ENCODE data around the gene UBE3D.
"Not testable (repeated sequence)": the region's sequence is repeated elsewhere in the genome, so short reads cannot be mapped to it uniquely, and the experiment has no call there.

UBE3D gene

DNA sequence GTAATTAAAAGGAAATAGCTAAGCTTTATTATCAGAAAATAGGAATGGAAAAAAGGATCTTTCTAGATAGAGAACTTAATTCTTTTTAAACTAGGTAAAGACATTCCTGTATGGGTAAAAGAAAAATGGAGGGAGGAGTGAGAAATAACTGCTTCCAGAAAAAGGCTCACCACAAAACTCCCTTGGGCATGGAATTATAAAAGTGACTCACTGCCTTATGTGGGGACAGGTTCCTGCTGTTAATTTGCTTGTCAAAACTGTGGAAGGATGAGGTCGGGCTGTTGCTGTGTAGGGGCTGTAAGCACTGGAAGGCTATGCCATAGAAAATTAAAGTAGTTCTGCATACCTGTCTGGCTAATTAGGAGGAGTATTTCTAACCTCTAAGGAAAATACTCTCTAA is 158.7 kb downstream of the UBE3D start:
- DNase-seq, result no peak

DNA sequence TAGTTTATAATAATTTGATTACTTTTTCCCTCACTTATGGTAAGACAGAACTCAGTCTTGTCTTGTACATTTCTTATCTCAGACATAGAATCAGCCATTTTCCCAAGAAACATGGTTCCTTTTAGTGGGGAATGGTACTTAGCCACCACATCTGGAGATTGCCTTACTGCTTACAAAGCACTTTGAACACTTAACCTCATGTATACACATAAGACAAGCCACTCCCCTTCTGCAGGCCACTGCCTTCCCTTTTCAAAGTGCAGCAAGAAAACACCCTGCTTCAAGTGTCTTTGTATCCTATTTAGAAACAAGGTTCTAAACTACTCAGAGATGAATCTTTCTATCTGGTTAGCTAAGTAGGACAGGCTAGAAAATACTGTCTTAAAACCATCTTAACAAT is 159.2 kb downstream of the UBE3D start:
- DNase-seq, result no peak

DNA sequence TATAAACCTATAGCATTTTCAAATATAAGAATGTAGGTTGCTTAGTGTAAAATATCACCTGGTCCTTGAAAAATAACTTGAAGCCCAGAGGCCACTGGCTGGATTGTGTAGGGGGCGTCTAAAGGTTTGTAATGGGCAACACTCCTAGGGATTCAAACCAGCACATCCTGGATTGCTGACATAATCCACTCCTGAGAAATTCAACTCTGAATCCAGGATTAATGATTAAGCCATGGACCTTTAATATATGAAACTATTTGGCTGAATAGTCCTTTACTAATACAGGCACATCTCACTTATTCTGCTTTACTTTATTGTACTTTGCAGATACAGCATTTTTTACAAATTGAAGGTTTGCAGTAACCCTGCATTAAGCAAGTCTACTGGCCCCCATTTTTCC is 160.8 kb downstream of the UBE3D start:
- peak; percentile 13 for DNase-seq

DNA sequence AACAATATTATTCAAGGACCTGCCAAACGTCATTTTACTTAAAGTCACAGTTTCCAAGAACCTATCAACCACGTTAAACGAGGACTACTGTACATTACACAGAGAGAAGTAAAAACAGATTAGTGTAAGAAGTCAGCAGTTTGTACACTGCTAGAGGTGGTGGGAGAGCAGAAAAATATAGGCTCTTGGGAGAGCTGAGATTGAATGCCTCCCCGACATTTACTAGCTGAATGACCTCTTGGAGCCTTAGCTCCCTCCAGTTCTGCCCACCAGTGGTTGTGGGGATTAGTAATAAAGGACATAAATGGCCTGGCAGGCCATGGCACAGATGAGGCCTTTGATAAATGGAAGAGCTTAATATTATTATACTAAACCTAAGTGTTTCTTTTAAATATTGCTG is 161.4 kb downstream of the UBE3D start:
- no peak for DNase-seq

DNA sequence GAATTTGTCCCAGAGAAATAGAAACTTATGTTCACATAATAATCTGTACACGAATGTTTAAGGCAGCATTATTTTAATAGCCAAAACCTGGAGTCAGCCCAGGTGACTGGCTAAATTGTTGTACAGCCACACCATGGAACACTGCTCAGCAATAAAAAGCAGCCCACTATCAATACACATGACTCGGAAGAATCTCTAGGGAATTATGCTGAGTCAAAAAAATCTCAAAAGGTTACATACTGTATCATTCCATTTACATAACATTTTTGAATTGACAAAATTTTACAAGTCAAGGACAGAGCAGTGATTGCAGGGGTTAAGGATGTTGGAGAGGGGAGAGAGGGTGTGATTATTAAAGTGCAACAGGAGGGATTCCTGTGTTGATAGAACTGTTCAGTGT is 163.4 kb downstream of the UBE3D start:
- DNase-seq, result no peak

DNA sequence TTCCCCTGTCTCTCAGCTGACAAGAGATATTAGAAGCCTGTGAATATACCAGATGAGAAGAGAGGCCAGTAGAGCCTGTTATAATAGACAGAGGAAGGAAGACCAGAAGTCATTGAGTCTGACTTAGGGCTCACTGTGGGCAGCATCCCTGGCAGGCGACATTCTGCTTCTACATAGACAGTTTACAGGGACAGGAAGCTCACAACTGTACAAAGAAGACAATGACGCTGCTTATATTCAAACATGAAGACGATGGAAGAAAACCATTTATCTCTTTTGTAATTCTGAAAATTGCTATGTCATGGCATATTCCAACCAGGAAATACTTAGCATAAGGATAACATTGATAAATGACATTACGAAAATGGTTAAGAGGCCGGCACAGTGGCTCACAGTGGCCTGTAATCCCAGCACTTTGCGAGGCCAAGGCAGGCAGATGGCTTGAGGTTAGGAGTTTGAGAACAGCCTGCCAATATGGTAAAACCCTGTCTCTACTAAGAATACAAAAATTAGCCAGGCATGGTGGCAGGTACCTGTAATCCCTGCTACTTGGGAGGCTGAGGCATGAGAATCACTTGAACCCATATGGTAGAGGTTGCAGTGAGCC is 170.9 kb downstream of the UBE3D start:
- no peak for DNase-seq

DNA sequence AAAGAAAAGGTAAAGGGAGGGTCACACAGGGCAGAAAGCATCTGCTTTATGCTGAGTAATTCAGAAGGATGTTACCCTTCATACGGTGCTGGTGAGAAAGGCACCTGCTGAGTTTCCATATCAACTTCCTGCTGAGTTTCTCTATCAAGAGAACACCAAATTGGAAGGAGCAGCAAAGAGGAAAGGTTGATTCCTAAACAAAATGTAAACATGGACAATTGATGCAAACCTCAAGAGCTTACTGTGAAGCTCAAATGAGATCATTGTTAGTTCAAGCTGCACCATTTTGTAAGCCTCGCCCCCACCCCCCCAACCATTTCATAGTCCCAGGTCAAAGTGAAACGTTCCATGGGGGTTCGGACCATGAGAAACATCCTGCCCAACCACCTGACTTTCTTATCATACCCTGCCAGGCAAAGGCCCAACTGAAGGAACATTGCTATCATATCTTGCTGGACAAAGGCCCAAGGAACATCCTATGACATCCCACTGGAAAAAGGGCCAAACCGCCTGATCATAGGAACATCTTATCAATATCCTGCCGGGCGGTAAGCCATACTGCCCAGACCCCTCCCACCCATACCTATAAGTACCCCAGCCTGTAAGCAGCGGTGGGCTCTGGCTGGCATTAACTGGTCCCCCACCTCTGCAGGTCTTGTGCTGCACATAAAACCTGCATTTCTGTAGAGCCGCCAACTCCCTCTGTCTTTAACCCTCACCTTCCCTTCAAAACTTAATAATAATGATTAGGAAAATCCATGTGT is 171.6 kb downstream of the UBE3D start:
- no peak for DNase-seq

DNA sequence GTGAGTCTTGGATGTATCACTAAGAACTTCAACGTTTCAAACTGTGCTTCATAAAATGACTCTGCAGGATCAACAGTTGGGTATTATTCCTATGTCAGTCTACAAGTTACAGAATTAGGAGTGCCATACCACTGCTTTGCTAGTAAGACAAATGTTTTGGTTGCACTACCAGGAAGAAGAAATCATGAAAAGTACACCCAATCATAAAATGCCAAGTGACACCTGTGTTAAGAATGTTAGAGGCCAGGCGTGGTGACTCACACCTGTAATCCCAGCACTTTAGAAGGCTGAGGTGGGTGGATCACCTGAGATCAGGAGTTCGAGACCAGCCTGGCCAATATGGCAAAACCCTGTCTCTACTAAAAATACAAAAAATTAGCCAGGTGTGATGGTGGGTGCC is 174.1 kb downstream of the UBE3D start:
- DNase-seq, result not testable (repeated sequence)

DNA sequence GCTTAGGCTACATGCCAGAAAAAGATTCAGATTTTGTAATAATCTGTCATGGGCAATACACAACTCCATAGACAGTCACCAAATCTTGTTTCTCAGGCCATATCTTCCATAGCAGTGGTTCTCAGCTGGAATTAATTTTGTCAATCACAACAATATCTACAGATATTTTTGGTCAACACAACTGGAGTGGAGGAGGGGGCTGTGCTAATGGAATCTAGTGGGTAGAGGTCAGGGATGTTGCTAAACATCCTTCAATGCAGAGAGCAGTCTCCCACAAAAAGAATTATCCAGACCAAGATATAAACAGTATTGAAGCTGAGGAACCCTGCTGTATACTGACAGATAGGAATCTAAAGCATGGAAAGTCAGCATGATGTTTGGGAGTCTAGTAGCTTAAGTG is 174.6 kb downstream of the UBE3D start:
- DNase-seq, result no peak

DNA sequence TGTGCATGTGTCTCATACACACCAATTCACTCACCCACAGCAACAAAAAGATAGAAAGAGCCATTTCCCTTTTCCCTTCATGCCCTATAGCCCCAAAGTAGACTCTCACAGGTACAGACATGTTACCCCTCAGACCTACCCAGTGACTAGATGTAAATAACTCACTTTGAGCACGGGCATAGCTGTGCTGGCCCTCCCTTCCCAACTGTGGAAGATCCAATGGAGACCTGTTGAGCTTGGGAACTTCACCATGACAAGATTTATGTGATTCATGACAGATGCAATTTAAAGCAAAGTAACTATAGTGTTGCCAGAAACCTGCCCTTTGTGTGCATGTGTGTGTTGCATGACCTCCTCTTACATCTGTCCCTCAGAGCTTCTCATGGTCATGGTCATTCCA is 175.4 kb downstream of the UBE3D start:
- DNase-seq, result no peak

DNA sequence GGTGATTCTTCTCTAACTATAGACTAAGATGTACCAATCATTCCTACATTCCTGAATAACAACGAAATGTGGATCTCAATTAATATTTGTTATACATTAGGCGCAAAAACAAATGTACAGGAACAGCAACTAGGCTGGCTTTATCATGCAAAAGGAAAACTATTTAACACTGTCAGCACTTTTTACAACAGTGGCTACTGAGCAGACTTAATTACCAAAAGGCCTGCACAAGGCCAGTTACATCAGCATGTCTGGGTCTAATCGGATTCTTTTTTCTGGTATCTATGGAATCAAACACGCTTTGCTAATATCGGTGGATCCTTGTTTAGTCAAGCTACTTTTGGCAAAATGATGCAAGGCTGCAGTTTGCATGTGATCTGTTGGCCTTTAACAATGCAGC is 176.5 kb downstream of the UBE3D start:
- DNase-seq, result no peak

DNA sequence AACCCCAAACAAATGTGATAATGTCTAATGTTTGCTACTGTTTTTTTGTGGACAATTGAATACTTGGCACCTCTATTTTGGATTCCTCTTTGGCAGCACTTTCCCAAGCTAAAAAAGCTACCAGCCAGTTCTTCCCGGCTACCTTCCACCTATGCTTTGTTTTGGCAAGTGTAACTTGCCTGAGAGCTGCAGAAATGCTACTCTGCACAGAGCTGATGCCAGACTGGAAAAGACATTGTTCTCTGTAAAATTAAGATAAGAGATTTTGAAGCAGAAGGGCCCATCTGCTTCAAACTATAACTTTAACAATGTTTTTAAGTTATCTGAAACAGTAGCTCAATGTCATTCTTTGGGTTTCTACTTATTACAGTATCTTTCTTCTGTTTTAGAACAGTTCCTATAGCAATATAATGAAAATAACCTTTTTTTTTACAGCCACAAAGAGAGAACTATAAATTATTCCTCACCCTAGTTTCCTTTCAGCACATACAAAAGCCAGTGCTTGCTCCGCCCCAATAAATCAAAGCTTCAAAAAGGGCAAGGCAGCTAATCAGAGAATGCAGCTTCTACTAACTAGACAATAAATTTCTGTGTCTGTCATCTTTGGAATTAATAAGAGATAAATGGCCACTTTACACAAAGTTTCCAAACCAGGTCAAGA is 183.1 kb downstream of the UBE3D start:
- DNase-seq, result peak; percentile 54

DNA sequence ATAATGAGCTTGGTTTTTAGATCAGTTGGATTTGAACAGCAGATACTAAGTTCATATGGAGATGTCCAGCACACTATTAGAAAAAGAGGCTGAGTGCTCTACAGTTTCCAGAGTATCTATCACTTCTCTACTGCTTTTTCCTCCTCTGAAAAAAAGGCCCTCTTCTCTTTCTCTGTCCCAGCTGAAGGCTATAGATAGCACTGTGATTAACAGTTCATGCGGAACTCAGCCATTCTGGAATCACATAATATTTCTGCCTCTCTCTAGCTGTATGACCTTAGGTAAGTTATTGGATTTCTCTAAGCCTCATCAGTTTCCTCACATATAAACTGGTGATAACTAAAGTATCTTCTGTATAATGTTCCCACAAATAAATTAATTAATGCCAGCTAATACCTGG is 184.1 kb downstream of the UBE3D start:
- no peak for DNase-seq

DNA sequence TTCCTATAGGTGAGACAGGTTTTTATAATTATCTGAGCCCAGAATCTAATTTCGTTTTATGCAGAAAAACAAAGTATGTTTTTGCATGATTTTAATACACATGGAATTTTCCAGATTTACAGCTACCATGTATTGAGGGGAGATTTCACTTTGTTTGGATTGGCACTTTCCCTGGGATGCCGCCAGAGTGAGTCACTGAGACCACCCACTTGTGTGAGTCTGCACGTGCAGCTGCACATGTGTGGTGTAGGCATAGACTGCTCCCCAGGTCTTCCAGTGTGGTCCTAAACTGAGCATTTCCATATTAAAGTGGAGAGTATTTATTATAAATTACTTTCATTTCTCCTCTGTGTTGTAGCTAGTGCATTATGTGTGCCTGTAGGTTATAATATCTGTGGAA is 186.8 kb downstream of the UBE3D start:
- DNase-seq, result no peak

DNA sequence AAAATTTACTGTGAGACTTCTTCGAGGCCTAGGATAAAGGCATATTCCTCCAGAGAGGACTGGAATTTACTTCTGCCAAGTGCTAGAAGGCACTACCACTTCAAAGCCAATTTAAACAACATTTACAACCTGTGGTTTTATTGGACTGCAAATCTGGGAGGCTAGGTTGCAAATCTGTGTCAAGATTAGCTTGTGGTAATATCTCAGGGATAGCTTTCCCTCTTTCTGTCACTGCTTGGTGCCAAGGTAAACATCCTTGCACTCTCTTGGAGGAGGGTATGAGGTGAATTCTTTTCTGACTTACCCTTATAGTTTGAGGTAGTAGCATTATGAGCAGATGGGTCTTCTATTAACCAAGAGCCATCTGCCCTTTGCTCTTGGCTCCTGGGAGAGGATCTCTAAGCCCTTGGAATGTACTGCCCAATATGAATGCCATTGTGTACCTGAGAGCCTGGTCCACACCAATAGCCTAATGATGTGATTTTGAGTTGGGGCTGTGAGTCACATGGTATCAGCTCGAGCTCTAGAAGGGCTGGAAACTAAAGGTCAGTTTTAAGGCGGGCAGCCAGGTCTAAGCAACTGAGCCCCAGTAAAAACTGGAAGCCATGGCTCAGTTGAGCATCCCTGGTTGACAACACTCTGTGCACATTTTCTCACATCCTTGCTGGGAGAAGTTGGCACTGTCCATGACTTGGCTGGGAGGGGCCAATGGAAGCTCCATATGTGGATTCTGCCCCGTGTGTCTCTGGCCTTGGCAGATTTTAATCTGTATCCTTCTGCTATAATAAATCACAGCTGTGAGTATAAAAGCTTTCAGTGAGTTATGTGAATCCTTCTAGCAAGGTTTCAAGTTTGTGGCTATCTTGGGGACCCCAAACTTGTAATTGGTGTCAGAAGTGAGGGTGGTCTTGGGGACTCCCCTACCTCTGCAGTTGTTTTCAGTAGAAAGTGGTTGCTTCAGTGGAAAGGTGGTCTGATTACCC is 188.1 kb downstream of the UBE3D start:
- peak; percentile 31 for DNase-seq

DNA sequence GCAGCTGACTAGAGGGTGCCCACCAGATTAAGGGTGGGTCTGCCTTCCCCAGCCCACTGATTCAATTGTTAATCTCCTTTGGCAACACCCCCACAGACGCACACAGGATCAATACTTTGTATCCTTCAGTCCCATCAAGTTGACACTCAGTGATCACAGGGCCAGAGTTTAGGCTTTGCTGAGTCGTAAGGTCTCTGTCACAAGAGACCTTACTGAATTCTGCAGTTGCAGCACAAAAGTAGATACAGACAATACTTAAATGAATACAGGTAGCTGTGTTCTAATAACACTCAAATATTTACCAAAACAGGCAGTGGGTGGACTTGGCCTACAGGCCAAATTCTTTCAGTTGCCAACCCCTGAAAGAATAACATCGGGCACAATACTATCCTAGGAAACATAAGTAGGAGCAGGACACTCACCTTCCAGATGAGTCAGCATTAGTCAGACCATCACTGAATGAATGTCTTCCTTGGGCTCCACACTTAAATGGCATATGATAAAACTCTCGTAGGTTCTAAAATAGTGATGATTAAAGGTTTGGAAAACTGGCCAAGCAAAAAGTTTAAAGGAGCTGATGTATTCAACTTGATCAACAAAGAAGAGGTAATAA is 190.0 kb downstream of the UBE3D start:
- no peak for DNase-seq

DNA sequence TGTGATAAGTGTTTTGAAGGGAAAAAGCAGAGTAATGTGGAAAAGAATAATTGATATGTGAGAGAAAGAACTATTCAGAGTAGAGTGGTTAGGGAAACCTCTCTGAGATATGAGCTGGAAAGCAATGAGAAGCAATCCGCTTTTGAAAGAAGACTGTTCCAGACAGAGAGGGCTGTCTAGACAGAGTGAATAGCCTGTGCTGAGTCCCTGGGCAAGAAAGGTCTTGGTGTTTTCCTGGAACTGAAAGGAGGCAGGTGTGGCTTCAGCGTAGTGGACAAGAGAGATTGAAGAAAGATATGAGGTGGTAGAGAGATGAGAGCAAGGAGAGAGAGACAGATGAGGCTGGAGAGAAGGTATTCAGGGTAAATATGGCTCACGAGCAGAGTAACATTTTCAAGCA is 190.8 kb downstream of the UBE3D start:
- no peak for DNase-seq

DNA sequence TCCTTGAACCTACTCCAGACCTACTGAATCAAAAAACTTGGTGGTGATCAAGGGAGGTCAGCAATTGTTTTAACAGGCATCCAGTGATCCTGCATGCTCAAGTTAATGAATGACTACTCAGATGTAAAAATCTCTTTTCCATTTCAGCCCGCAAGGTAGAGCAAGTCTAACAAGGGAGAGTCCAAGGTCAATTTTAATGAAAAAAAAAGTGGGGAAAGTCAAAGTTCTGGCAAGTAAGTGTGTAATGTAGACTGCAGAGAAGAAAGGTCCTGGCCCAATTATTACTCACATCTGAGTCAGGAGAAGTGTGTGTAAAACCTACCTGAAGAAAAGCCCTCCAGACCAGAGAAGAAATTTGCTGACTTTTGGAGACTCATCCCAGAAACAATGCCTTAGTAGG is 193.5 kb downstream of the UBE3D start:
- no peak for DNase-seq

DNA sequence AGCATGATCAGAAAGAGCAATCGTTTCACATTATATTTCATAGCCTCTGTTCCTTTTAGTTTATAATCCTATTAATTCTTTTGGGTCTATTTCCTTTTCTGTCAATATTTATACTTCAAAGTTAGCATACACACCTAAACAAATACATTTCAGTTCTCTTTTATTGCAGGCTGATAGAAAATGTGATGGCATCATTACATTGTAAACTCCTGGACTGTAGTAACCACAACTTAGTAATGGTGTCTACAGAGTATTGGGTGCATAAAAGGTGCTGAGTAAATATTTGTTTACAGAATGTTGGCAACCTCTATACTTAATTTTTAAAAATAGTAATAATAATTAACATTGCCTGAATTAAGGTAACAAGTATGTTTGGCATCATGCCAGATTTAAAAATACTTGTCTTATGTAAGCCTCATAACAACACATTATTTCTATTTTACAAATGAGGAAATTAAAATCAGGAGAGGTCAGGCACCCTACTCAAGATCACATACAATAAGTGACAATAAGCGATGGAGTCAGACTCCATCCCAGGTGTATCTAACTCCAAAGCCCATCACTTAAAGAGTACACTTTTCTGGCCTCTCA is 195.0 kb downstream of the UBE3D start:
- no peak for DNase-seq

DNA sequence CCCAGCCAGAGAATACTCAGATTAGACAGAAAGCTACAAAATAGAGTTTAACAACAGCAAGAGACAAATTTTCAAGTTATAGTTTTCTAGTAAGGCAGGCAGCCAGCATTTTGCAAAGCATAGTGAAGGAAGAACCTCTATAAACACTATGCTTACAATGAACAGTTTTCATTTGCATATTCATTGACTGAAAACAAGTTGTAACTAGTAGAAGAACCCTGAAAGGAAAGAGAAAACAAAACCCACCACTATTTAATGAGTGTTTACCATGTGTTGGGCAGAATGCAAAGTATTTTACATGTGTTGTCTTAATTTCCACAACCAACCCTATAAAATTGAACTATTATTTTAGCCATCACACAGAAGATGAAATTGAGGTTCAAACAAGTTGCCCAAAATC is 196.1 kb downstream of the UBE3D start:
- DNase-seq, result no peak

DNA sequence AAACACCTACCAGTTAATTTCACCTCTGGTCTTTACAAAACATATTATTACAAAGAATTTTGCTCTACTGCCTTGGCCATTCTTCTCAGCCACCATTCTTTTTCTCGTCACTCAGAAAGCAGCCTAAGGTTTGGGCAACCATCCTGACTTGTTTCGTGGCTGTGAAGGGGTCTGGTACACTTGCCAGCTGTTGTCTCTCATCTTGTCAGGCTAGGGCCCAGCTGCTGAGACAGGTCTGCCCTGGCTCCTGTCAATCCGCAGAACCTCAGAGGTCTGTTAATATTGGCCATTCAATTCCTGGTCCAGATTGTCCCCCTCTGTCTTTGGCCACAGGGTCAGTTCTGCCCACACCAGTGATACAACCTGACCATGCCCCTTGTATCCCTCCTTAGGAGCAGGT is 197.7 kb downstream of the UBE3D start:
- no peak for DNase-seq

DNA sequence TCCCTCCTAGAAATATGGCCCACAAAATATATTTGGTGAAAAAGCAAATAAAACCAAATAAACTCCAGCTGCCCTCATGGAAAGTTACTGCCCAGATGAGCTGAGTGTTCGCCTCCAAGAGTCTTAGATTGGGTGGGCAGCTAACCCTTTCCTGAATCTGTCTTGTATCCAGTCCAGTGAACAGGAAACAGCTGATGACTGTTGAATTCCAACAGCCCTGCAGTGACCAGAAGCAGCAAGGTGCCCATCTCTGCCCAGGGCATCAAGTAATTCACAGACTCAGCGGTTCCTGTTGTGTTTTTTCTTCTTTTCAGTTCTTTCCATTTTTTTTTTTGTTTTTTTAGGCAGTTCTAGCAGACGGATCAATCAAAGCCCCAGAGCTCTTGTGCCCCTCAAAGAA is 199.2 kb downstream of the UBE3D start:
- DNase-seq, result no peak
